Activated CD4-positive, alpha-beta T cell treated with anti-CD3 and anti-CD28 coated beads, Interleukin-2, amount 50 U/mL, for 48 hours (primary cell): ENCODE data around the gene FOXD4L6.
A peak's percentile ranks its signal among the peaks of the same experiment; 100 is the strongest.
"Not testable (repeated sequence)": the region's sequence is repeated elsewhere in the genome, so short reads cannot be mapped to it uniquely, and the experiment has no call there.

Experiments
- DNase-seq, 2 experiments: peaks; one replicate each; pipeline ENCODE4 v3.0.0-alpha.2; 2020

The FOXD4L6 gene

GRCh38 chr9:41128581-41128980 is at the start of gene FOXD4L6:
Gene FOXD4L6, minus strand, starts transcription at chr9:41128681. Its CDS starts 298 bp downstream, at chr9:41128383.
- not testable (repeated sequence) for DNase-seq

GRCh38 chr9:41174994-41175393 is 46.5 kb upstream of the FOXD4L6 start:
- DNase-seq, result not testable (repeated sequence)

GRCh38 chr9:41150116-41150515 is 21.6 kb upstream of the FOXD4L6 start:
- DNase-seq, result not testable (repeated sequence)

- not testable (repeated sequence) for DNase-seq
These were observed 13.4 kb upstream of the FOXD4L6 start for GRCh38 chr9:41141878-41142277.

- DNase-seq, result not testable (repeated sequence)
These were observed 1.6 kb downstream of the FOXD4L6 start for GRCh38 chr9:41126746-41127446.

- DNase-seq, result not testable (repeated sequence)
These were observed 2.5 kb downstream of the FOXD4L6 start for GRCh38 chr9:41125936-41126335.

- DNase-seq, result not testable (repeated sequence)
These were observed 3.3 kb downstream of the FOXD4L6 start for GRCh38 chr9:41125109-41125658.

GRCh38 chr9:41124250-41125108 is 4.0 kb downstream of the FOXD4L6 start:
- not testable (repeated sequence) for DNase-seq

- DNase-seq, result not testable (repeated sequence)
These were observed 4.7 kb downstream of the FOXD4L6 start for GRCh38 chr9:41123812-41124211.

- DNase-seq, result not testable (repeated sequence)
These were observed 5.1 kb downstream of the FOXD4L6 start for GRCh38 chr9:41123396-41123795.

GRCh38 chr9:41120696-41121095 is 7.8 kb downstream of the FOXD4L6 start:
- not testable (repeated sequence) for DNase-seq

GRCh38 chr9:41119719-41120118 is 8.8 kb downstream of the FOXD4L6 start:
- not testable (repeated sequence) for DNase-seq

- not testable (repeated sequence) for DNase-seq
These were observed 9.2 kb downstream of the FOXD4L6 start for GRCh38 chr9:41119311-41119710.

GRCh38 chr9:41113348-41113747 is 15.1 kb downstream of the FOXD4L6 start:
- not testable (repeated sequence) for DNase-seq

- DNase-seq, result not testable (repeated sequence)
These were observed 17.1 kb downstream of the FOXD4L6 start for GRCh38 chr9:41111414-41111813.

- DNase-seq, result peak in 1 of 2 experiments; percentile 8
These were observed 17.6 kb downstream of the FOXD4L6 start for GRCh38 chr9:41110913-41111312.

- peak in 1 of 2 experiments; percentile 10 for DNase-seq
These were observed 19.2 kb downstream of the FOXD4L6 start for GRCh38 chr9:41109253-41109652.

GRCh38 chr9:41108816-41109215 is 19.7 kb downstream of the FOXD4L6 start:
- DNase-seq, result not testable (repeated sequence)

- not testable (repeated sequence) for DNase-seq
These were observed 21.9 kb downstream of the FOXD4L6 start for GRCh38 chr9:41106472-41107116.

- not testable (repeated sequence) for DNase-seq
These were observed 22.8 kb downstream of the FOXD4L6 start for GRCh38 chr9:41105557-41106253.

- not testable (repeated sequence) for DNase-seq
These were observed 23.9 kb downstream of the FOXD4L6 start for GRCh38 chr9:41104542-41104941.

GRCh38 chr9:41100508-41100907 is 28.0 kb downstream of the FOXD4L6 start:
- DNase-seq, result not testable (repeated sequence)
